GM21390 (cell line): ENCODE measurements around the gene MTMR2.

ENCODE experiments used
- ATAC-seq: cut with Tn5 transposase; IDR thresholded peaks from one replicate; pipeline ENCODE4 v1.9.1; 2021; ENCODE audit not compliant: unreplicated experiment

MTMR2 gene

DNA sequence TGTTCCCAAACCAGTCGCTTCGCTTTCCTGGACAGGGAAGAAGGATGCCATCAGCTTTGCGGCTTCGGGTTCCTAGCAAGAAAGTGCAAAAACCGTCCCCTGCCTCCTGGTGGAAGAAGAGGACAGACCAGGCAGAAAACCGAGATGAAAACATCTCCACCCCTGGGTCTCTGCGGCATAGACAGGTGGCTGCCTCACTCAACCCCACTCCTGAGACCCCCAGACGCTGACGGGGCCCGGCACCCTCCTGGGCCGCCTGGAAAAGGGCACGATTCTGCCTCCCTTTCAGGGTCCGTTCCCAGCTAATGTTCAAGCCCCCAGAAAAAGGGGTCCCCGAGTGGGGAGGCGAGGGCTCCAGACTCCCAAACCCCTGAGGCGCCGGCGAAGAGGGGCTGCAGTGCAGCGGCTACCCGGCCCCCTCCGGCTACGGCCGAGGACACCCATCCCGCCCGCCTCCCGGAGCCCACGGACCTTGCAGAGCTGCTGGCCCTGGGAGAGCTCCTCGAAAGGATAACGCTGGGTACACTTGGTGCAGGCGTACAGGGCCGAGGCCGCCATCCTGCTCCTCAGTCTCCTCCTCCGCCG is 134.9 kb downstream of the MTMR2 start:
- ATAC-seq: no peak
